GM10248 (cell line): ENCODE measurements around the gene MEPCE.

Source experiments
- CTCF ChIA-PET: fragments of 300-600 bp; sonication (Branson Sonifier 250); formaldehyde crosslinking; extraction: SDS; loops from one replicate; lab custom pipeline; 2021; ENCODE audit warnings: antibody characterized with exemption; lab: Yijun Ruan, JAX
- POLR2A ChIA-PET: fragments of 350-650 bp; sonication (Branson Sonifier 250); formaldehyde crosslinking; extraction: SDS; loops from one replicate; lab custom pipeline; 2020; ENCODE audit warnings: antibody characterized with exemption; lab: Yijun Ruan, JAX
- DNase-seq: peaks from one replicate; pipeline ENCODE4 v3.0.0; 2012; ENCODE audit errors: extremely low spot score
- TF ChIP-seq, protein P1 (sequence below): IDR thresholded peaks from 2 replicates; pipeline ENCODE4 v1.5.1; 2012; ENCODE audit warnings: mild to moderate bottlenecking, low read depth; ENCODE audit errors: extremely low read depth, missing control alignments, control extremely low read depth

MEPCE gene

DNA sequence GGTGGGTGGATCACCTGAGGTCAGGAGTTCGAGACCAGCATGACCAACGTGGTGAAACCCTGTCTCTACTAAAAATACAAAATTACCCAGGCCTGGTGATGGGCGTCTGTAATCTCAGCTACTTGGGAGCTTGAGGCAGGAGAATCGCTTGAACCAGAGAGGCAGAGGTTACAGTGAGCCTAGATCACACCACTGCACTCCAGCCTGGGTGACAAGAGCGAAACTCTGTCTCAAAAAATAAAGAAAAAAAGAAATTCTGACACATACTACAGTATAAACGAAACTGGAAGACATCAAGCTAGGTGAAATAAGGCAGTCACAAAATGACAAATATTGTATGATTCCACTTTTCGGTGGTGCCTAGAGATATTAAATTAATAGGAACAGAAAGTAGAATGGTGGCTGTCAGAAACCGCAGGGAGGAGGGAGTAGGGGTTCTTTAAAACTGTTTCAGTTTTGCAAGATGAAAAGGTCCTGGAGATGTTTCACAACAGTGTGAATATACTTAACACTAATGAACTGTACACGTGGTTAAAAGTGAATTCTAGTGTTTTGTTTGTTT is 33.1 kb upstream of the MEPCE start:
- POLR2A ChIA-PET: interaction anchor here (0.6 kb wide), 1 partner anchor 214 kb away, joined by 3 read pairs; no protein-coding TSS in a partner anchor
- TF ChIP-seq, protein P1, sequence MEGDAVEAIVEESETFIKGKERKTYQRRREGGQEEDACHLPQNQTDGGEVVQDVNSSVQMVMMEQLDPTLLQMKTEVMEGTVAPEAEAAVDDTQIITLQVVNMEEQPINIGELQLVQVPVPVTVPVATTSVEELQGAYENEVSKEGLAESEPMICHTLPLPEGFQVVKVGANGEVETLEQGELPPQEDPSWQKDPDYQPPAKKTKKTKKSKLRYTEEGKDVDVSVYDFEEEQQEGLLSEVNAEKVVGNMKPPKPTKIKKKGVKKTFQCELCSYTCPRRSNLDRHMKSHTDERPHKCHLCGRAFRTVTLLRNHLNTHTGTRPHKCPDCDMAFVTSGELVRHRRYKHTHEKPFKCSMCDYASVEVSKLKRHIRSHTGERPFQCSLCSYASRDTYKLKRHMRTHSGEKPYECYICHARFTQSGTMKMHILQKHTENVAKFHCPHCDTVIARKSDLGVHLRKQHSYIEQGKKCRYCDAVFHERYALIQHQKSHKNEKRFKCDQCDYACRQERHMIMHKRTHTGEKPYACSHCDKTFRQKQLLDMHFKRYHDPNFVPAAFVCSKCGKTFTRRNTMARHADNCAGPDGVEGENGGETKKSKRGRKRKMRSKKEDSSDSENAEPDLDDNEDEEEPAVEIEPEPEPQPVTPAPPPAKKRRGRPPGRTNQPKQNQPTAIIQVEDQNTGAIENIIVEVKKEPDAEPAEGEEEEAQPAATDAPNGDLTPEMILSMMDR: no peak
- DNase-seq: peak; percentile 76
- CTCF ChIA-PET: interaction anchor here (0.8 to 2.5 kb wide), 11 partner anchors 10 to 51 kb away, joined by 3 to 14 read pairs (median 4); no protein-coding TSS in a partner anchor

DNA sequence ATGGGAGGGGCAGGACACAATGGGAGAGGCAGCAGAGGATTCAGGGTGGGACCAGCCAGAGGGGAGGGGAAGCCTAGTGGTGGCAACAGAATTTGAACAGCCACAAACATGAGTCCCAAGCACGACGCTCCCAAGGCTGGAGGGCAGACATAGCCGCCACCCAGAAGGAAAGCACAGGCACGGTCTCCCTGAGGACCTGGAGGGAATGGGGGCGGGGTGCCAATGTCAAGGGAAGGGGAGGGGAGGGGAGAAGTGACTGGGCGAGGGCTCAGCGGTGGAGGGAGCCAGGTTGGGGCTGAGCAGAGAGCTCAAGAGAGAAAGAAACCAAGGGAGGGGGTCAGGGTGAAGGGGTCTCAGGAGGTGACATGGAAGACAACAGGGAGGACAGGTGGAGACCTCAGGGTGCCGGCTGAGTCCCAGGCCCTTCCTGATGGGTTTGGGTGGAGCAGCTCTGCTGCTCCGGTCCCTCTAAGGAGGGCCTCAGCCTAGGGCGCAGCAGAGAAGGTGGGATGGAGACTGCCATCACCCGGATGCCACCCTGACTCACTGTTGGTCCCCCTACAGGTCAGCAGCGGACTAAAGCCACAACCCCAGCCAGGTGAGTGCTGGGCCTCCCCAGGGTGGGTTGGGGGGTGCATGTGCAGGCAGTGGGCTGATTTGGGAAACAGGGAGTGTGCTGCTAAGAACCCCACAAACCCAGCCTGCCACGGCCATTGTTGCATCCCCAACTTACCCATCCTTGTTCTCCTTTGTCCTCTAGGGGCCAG is 32.1 kb upstream of the MEPCE start:
- POLR2A ChIA-PET: no interaction called here
- CTCF ChIA-PET: interaction anchor here (1.3 to 2.7 kb wide), 4 partner anchors 10 to 29 kb away, joined by 3 to 14 read pairs (median 8); no protein-coding TSS in a partner anchor
- no peak for DNase-seq
- TF ChIP-seq, protein P1: no peak

DNA sequence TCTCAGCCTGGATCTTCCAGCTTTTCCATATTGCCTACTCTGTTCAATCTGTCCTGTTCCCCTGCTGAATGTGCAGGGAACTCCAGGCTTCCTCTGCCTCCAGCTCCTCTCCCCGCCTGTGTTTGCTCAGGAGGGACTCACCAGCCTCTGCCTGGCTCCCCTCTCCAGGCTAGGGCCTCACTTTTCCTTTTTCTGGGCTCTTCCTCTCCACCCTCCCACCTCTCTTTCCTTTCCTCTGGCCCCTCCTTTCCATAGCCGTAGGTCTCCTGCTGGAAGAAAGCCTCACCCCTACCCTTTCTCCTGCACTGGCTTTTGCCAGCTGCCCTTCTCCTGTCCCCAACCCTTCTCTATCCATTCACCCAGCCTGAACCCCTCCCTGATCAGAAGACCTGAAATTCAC is 31.4 kb upstream of the MEPCE start:
- POLR2A ChIA-PET: no interaction called here
- DNase-seq: no peak
- TF ChIP-seq, protein P1: no peak
- CTCF ChIA-PET: interaction anchor here (1.3 to 2.7 kb wide), 4 partner anchors 9 to 29 kb away, joined by 3 to 10 read pairs (median 4); no protein-coding TSS in a partner anchor

DNA sequence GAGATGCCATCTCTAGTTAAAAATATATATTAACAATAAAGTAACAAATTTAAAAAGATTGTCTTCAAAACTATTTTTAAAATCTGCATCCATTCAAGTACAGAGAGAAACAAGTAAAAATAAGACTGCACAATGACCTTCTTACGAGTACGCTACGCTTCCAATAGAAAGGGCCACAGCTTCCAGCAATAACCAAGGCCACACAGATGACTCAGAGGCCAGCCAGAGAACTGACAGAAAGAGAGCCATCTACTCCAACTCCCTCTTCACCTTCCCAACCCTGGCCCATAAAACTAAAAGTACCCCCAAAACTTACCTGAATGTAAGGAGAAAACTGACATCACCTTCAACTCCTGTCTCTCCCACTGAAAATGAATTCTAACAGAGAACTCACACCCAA is 29.6 kb upstream of the MEPCE start:
- no peak for DNase-seq
- ChIA-PET POLR2A (no interaction called here), CTCF (interaction anchor here (2.7 kb wide), 1 partner anchor 7 kb away, joined by 10 read pairs; no protein-coding TSS in a partner anchor)
- TF ChIP-seq, protein P1: no peak

DNA sequence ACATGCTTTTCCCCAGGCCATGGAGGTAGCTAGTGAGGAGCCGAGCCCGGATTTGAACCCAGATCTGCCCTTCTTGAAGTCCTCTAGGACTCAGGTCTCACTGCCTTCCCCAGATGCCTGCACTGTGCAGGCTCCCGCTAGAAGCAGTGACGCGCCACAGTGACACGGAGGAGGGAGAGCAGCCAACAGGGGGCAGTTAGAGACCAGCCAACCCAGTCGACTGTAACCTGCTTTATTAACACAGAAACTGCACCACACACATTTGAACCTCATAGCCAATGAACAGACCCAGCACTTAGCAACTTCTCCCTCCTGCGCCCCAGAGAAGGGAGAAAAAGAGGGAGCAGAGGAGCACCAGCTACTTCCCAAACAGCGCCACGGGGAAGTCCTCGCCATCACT is 29.0 kb upstream of the MEPCE start:
- ChIA-PET POLR2A (no interaction called here), CTCF (no interaction called here)
- no peak for DNase-seq

DNA sequence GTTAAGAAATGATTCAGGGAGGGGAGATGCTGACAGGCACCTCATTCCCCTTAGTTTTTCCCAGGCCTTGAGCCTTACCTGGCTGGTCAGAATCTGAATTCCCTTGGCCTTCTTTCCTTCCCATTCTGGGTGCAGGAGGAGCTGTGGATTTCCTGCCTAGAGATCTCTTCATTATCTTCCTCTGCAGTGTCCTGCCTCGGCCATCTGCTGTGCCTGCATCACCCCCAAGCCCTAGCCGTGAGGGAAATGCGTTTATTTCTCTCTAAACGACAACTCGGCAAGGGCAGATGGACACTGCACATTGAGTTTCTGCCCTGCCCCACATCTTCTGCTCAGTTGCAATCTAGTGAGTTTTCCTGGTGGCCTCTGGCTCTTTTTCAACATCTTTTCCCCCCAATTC is 27.8 kb upstream of the MEPCE start:
- CTCF ChIA-PET: interaction anchor here (0.9 to 2.9 kb wide), 6 partner anchors 9 to 451 kb away, joined by 3 to 13 read pairs (median 3); partner anchors contain the start of genes SLC12A9 and ZCWPW1
- DNase-seq: no peak
- TF ChIP-seq, protein P1: no peak
- POLR2A ChIA-PET: no interaction called here

More for the DNA sequence above, 29.0 kb upstream of the MEPCE start:
- TF ChIP-seq, protein P1: no peak
